WTC11 (cell line): ENCODE data around the gene AUP1.

Experiments used
- CREB1 ChIP-seq: sonication (generic); formaldehyde crosslinking; IDR thresholded peaks from 2 replicates; pipeline ENCODE4 v1.8.0; 2023; ENCODE audit warnings: mild to moderate bottlenecking, missing genetic modification reagents
- CTCF ChIP-seq: fragments of 200-600 bp; IDR thresholded peaks from 2 replicates; pipeline ENCODE4 v1.8.0; 2022; ENCODE audit warnings: antibody characterized with exemption
- IRF1 ChIP-seq: sonication (generic); formaldehyde crosslinking; IDR thresholded peaks from 2 replicates; pipeline ENCODE4 v1.8.0; 2023; ENCODE audit warnings: missing genetic modification reagents
- PRDM15 ChIP-seq: sonication (generic); formaldehyde crosslinking; IDR thresholded peaks from 2 replicates; pipeline ENCODE4 v1.8.0; 2022; ENCODE audit warnings: missing genetic modification reagents
- TF ChIP-seq, protein P1 (sequence below): sonication (generic); formaldehyde crosslinking; IDR thresholded peaks from 2 replicates; pipeline ENCODE4 v1.8.1; 2022; ENCODE audit warnings: mild to moderate bottlenecking, missing genetic modification reagents, moderate library complexity, borderline replicate concordance

- TF ChIP-seq CTCF (no peak), PRDM15 (CRISPR knock-in tag) (no peak), IRF1 (no peak), CREB1 (CRISPR knock-in tag) (no peak)
- TF ChIP-seq, protein P1, sequence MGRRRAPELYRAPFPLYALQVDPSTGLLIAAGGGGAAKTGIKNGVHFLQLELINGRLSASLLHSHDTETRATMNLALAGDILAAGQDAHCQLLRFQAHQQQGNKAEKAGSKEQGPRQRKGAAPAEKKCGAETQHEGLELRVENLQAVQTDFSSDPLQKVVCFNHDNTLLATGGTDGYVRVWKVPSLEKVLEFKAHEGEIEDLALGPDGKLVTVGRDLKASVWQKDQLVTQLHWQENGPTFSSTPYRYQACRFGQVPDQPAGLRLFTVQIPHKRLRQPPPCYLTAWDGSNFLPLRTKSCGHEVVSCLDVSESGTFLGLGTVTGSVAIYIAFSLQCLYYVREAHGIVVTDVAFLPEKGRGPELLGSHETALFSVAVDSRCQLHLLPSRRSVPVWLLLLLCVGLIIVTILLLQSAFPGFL (CRISPR knock-in tag), result no peak
Measured at GRCh38 chr2:74501335-74502071, 28.0 kb downstream of the AUP1 start.
